Endothelial cell of umbilical vein (primary cell): ENCODE measurements around the gene PCTP. TPM values are rescaled to one million over a fixed set of nuclear protein-coding genes. Genes with fewer than 3 reads are reported as not detected.

ENCODE experiments used
- BruUV-seq: library from RNA; stranded (reverse); fragments of 400-500 nt; replicated peaks from 2 replicates; lab custom pipeline; 2021; lab: Mats Ljungman, UMichigan
- CTCF ChIA-PET: fragments of 300-600, 350-600 bp; sonication (Branson Sonifier 250); formaldehyde crosslinking; loops from one replicate; lab custom pipeline; 2021; ENCODE audit warnings: antibody characterized with exemption, inconsistent platforms; lab: Charles Lee
- POLR2A ChIA-PET: fragments of 300-600, 350-600 bp; sonication (Branson Sonifier 250); formaldehyde crosslinking; loops from one replicate; lab custom pipeline; 2021; ENCODE audit warnings: antibody characterized with exemption, inconsistent platforms; lab: Charles Lee
- DNase-seq: peaks from one replicate; pipeline ENCODE4 v3.0.0-alpha.2; 2011; ENCODE audit warnings: low read depth, low spot score
- FAIRE-seq: peaks from 2 replicates; lab custom pipeline; 2011; peaks lifted over from hg19 to GRCh38; lab: Jason Lieb, UNC
- H2AFZ ChIP-seq: 2 replicates; pipeline ENCODE4 v1.6.0; 2012; ENCODE audit warnings: low read depth, low read length, control low read depth, inconsistent platforms
- H3K27ac ChIP-seq: 2 replicates; pipeline ENCODE4 v1.5.1; 2011; ENCODE audit warnings: low read depth, mild to moderate bottlenecking, control low read depth, low read length, moderate library complexity; ENCODE audit not compliant: insufficient read depth
- H3K27me3 ChIP-seq, 2 experiments: 2 replicates each; pipeline versions ENCODE4 v1.6.0 to v1.6.1; 2011; ENCODE audit warnings: low read length in 2 of 2, mixed read lengths in 1 of 2; ENCODE audit not compliant: control insufficient read depth in 2 of 2, insufficient read depth in 2 of 2
- H3K36me3 ChIP-seq, 2 experiments: 2 replicates in 1 of 2; 3 replicates in 1 of 2; pipeline ENCODE4 v1.5.1; 2011; ENCODE audit warnings: low read length in 2 of 2, mild to moderate bottlenecking in 1 of 2, moderate library complexity in 1 of 2; ENCODE audit not compliant: control insufficient read depth in 2 of 2, insufficient read depth in 2 of 2; ENCODE audit errors: extremely low read depth in 1 of 2
- H3K4me1 ChIP-seq: 3 replicates; pipeline ENCODE4 v1.5.1; 2011; ENCODE audit warnings: mild to moderate bottlenecking, low read length; ENCODE audit not compliant: control insufficient read depth, insufficient read depth; ENCODE audit errors: extremely low read depth
- H3K4me2 ChIP-seq: 2 replicates; pipeline ENCODE4 v1.6.1; 2011; ENCODE audit warnings: low read length, control low read depth, mixed read lengths; ENCODE audit not compliant: insufficient read depth
- H3K4me3 ChIP-seq, 3 experiments: fragments of 200-600 bp in 1 of 3; sonication (generic), shearing (Covaris generic) in 1 of 3; replicated peaks in 1 of 3; 2 replicates each; pipeline ENCODE4 v1.5.1; 2011 to 2016; ENCODE audit warnings: control low read depth in 3 of 3, low read length in 3 of 3, mild to moderate bottlenecking in 2 of 3, inconsistent platforms in 1 of 3, low read depth in 1 of 3, moderate library complexity in 1 of 3; ENCODE audit not compliant: insufficient read depth in 1 of 3
- H3K79me2 ChIP-seq: 2 replicates; pipeline ENCODE4 v1.6.0; 2012; ENCODE audit warnings: low read length, inconsistent platforms; ENCODE audit not compliant: control insufficient read depth, insufficient read depth
- H3K9ac ChIP-seq: replicated peaks from 2 replicates; pipeline ENCODE3; 2011; ENCODE audit warnings: low read length, control low read depth; ENCODE audit not compliant: insufficient read depth; ENCODE audit errors: extremely low read depth
- H3K9me1 ChIP-seq: replicated peaks from 3 replicates; pipeline ENCODE4 v1.6.0; 2011; ENCODE audit warnings: mild to moderate bottlenecking, low read length; ENCODE audit not compliant: control insufficient read depth, insufficient read depth; ENCODE audit errors: extremely low read depth
- H3K9me3 ChIP-seq: replicated peaks from 2 replicates; pipeline ENCODE4 v1.5.1; 2012; ENCODE audit warnings: low read length, inconsistent platforms; ENCODE audit not compliant: control insufficient read depth, insufficient read depth
- H4K20me1 ChIP-seq: replicated peaks from 2 replicates; pipeline ENCODE3; 2011; ENCODE audit warnings: mild to moderate bottlenecking, low read length; ENCODE audit not compliant: control insufficient read depth, insufficient read depth; ENCODE audit errors: extremely low read depth
- CTCF ChIP-seq, 2 donors: IDR thresholded peaks; 1 replicate in 1 of 2; 2 replicates in 1 of 2; pipeline ENCODE4 v1.5.1; 2011; ENCODE audit warnings: low read length in 2 of 2, mild to moderate bottlenecking in 2 of 2, moderate library complexity in 2 of 2, control low read depth in 1 of 2, inconsistent platforms in 1 of 2, low read depth in 1 of 2; ENCODE audit not compliant: insufficient read depth in 1 of 2; ENCODE audit errors: extremely low read depth in 1 of 2
- EZH2 ChIP-seq: IDR thresholded peaks from 2 replicates; pipeline ENCODE4 v1.6.1; 2012; ENCODE audit warnings: borderline replicate concordance, low read depth, mild to moderate bottlenecking, moderate library complexity, low read length, inconsistent platforms; ENCODE audit not compliant: severe bottlenecking
- FOS ChIP-seq: IDR thresholded peaks from 2 replicates; pipeline ENCODE4 v1.6.1; 2011; ENCODE audit warnings: mild to moderate bottlenecking, low read length, moderate library complexity, borderline replicate concordance; ENCODE audit not compliant: insufficient read depth
- GATA2 ChIP-seq: IDR thresholded peaks from 2 replicates; pipeline ENCODE4 v1.7.0; 2011; ENCODE audit warnings: low read depth, mild to moderate bottlenecking, moderate library complexity, mixed read lengths, low read length; ENCODE audit not compliant: insufficient read length, insufficient read depth
- JUN ChIP-seq: IDR thresholded peaks from 2 replicates; pipeline ENCODE4 v1.6.1; 2011; ENCODE audit warnings: borderline replicate concordance, low read depth; ENCODE audit not compliant: insufficient read length, insufficient read depth
- MAX ChIP-seq: IDR thresholded peaks from 2 replicates; pipeline ENCODE4 v1.6.1; 2011; ENCODE audit not compliant: insufficient read depth, insufficient read length
- MYC ChIP-seq: IDR thresholded peaks from one replicate; pipeline ENCODE4 v1.6.1; 2011; ENCODE audit warnings: mild to moderate bottlenecking, low read depth, low read length
- POLR2A ChIP-seq: IDR thresholded peaks from 2 replicates; pipeline ENCODE4 v1.6.1; 2012; ENCODE audit warnings: low read depth, mild to moderate bottlenecking, control low read depth, low read length
- POLR2AphosphoS5 ChIP-seq: IDR thresholded peaks from 2 replicates; pipeline ENCODE4 v1.6.1; 2012; ENCODE audit warnings: low read depth, mild to moderate bottlenecking, control low read depth, low read length, moderate library complexity; ENCODE audit not compliant: insufficient read depth
- dilution Hi-C: fragments of 300-500 bp; cut with MboI; formaldehyde crosslinking; loops from one replicate; pipeline ENCODE4 v1.15.0; 2019; ENCODE audit warnings: low sequenced_read_pairs; ENCODE audit not compliant: extremely low pct_ligation_motif_present
- intact Hi-C: fragments of 100-400 bp; cut with micrococcal nuclease; formaldehyde crosslinking; loops from one replicate; pipeline ENCODE4 v1.10.0; 2022
- polyA plus RNA-seq, 4 experiments: library from polyadenylated mRNA; depleted of rRNA in 3 of 4; stranded (reverse) in 3 of 4; unstranded in 1 of 4; fragments of >200 nt; gene quantifications; 2 replicates each; pipeline versions ENCODE4 v1.2.1 to v1.2.3, GENCODE V29; 2011 to 2012; ENCODE audit warnings: missing spikeins in 1 of 4
- total RNA-seq: library from RNA; stranded (reverse); gene quantifications from 2 replicates; pipeline ENCODE4 v1.2.3, GENCODE V29; 2021

Gene PCTP
- total and polyA plus RNA-seq, 2 donors (not counting 3 experiments of a cell fraction or from before 2014, with no cell fraction given): 13.5 to 18.3 TPM

GRCh38 chr17:55749985-55750384 is 866 bp upstream of the PCTP start:
- Histone ChIP-seq H3K79me2 (peaks cover 9% of the 10 kb centered on the region), H3K4me2 (no peak overlapping the region), H3K36me3 (no peaks in the 10 kb centered on the region), H3K9me3 (no peaks in the 10 kb centered on the region), H3K27ac (no peak overlapping the region), H3K9ac (no peak overlapping the region), H3K9me1 (no peaks in the 10 kb centered on the region), H3K4me3 (no peak overlapping the region), H3K27me3 (no peaks in the 10 kb centered on the region), H2AFZ (no peak overlapping the region), H3K4me1 (peaks cover 5% of the 10 kb centered on the region), H4K20me1 (no peaks in the 10 kb centered on the region)
- intact Hi-C loops (loop anchor here (1.0 to 5.0 kb wide), 4 partner anchors 14 to 1087 kb away; partner anchors contain the start of gene MMD), dilution Hi-C loops (no loop called here)
- DNase-seq (no peak), FAIRE-seq (no peak)
- BruUV-seq: no TSS peak
- TF ChIP-seq POLR2A (no peak), CTCF (IDR thresholded peaks at IDR 0.05; ENCODE audit: extremely low read depth in 1 of 2, insufficient read depth in 1 of 2, low read depth in 1 of 2, low read length in 2 of 2) (no peak), EZH2 (no peak), MAX (no peak), MYC (no peak), POLR2AphosphoS5 (no peak), FOS (no peak), GATA2 (no peak), JUN (no peak)
- ChIA-PET POLR2A (no interaction called here), CTCF (interaction anchor here (1.3 to 2.0 kb wide), 8 partner anchors 12 to 148 kb away, joined by 5 to 14 read pairs (median 7); partner anchors contain the start of gene TMEM100)
